Immature natural killer cell (primary cell): Measurements from ENCODE around the gene CNPY3. TPM values are rescaled to one million over a fixed set of nuclear protein-coding genes. Genes with fewer than 3 reads are reported as not detected.
A peak's percentile ranks its signal among the peaks of the same experiment; 100 is the strongest.

Experiments used
- DNase-seq, 3 donors: peaks; one replicate each; pipeline ENCODE4 v3.0.0; 2022; ENCODE audit warnings: mixed read lengths in 1 of 3
- H3K27ac Mint-ChIP-seq, 6 donors: one replicate each; pipeline ENCODE4 v1.8.0; 2020; ENCODE audit warnings: mixed read lengths in 6 of 6, mild to moderate bottlenecking in 5 of 6, inconsistent platforms in 4 of 6, moderate library complexity in 3 of 6
- H3K27me3 Mint-ChIP-seq, 3 donors: one replicate each; pipeline ENCODE4 v1.8.0; 2020 to 2021; ENCODE audit warnings: low read depth in 3 of 3, mild to moderate bottlenecking in 3 of 3, mixed read lengths in 3 of 3, moderate library complexity in 3 of 3, inconsistent platforms in 1 of 3
- H3K36me3 Mint-ChIP-seq, 3 donors: one replicate each; pipeline ENCODE4 v1.8.0; 2020; ENCODE audit warnings: mixed read lengths in 3 of 3, inconsistent platforms in 2 of 3, mild to moderate bottlenecking in 2 of 3
- H3K4me1 Mint-ChIP-seq, 2 donors: one replicate each; pipeline ENCODE4 v1.8.0; 2020; ENCODE audit warnings: inconsistent platforms in 2 of 2, mild to moderate bottlenecking in 2 of 2, mixed read lengths in 2 of 2, moderate library complexity in 1 of 2
- H3K4me3 Mint-ChIP-seq, 5 donors: one replicate each; pipeline ENCODE4 v1.8.0; 2020; ENCODE audit warnings: mild to moderate bottlenecking in 5 of 5, mixed read lengths in 5 of 5, inconsistent platforms in 3 of 5, moderate library complexity in 3 of 5
- H3K9me3 Mint-ChIP-seq, 6 donors: one replicate each; pipeline ENCODE4 v1.8.0; 2020; ENCODE audit warnings: mild to moderate bottlenecking in 6 of 6, mixed read lengths in 6 of 6, inconsistent platforms in 4 of 6, moderate library complexity in 3 of 6
- polyA plus RNA-seq, 3 donors: library from polyadenylated mRNA; unstranded; fragments of 300-500 nt; fragmentation: Illumina TruSeq; gene quantifications; one replicate each; pipeline ENCODE4 v1.2.3, GENCODE V29; 2021

Gene CNPY3
- polyA plus RNA-seq, 3 donors from 2014 or later = 92.9 to 129 (median 119) TPM

GRCh38 chr6:42984924-42985475 lies 55.7 kb downstream of the CNPY3 start:
- peaks cover 0 to 5% (median 2%) of the 10 kb centered on the region in 3 donors for H3K27me3 Mint-ChIP-seq
- peak overlapping the region; percentile 55 to 97 (median 91) for H3K27ac Mint-ChIP-seq
- peaks cover 0 to 7% (median under 1%) of the 10 kb centered on the region in 3 donors for H3K36me3 Mint-ChIP-seq
- H3K4me3 Mint-ChIP-seq = peak overlapping the region; percentile 77 to 90 (median 85)
- H3K9me3 Mint-ChIP-seq = no peaks in the 10 kb centered on the region
- DNase-seq = no peak
- peaks cover 46 to 57% of the 10 kb centered on the region in 2 donors for H3K4me1 Mint-ChIP-seq

DNA sequence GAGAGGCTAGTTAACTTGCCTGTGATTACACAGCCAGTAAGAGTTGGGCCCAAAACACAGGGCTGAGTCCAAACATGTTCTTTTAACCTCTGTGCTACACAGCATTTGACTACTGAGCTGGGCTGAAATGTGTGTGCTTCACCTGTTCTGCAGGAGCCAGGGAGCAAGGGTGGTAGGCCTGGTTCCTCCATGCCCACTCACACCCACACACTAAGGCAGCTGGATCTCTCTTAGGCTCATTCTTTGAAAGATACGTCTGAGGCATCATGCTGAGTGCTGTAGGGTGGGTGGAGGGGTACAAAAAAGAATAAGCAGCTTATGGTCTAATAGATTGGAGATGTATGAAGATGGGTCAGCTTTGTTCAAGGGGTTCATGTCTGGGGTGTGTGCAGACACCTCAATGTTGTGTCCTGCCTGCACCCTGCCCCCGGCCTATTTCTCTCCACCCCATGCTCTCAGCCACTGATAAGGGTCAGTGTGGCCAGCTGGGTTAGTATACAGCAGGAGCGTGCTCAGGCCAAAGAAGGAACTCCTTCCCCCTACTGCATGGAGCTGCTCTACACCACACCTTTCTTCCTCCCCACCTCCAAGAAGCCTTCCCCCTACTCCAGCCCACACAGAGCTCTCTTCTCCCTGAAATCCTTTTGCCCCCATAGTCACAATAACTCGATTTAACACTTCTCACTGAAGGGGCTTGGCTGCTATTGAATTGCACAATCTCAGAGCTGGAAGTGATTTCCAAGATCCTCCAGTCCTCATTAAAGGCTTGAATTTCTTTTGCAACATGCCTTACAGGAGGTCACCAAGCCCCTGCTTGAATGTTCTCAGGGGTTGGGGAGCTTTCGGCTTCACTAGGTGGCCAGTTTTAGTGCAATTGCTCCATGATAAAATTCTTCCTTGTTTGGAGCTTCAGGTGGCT lies 58.5 kb downstream of the CNPY3 start:
- peaks cover 0 to 5% (median 0%) of the 10 kb centered on the region in 3 donors for H3K27me3 Mint-ChIP-seq
- H3K4me1 Mint-ChIP-seq = peaks cover 36 to 60% of the 10 kb centered on the region in 2 donors
- H3K27ac Mint-ChIP-seq = peak overlapping the region in 3 of 6 donors; percentile 1 to 69 (median 4)
- peaks cover 0 to 12% (median 4%) of the 10 kb centered on the region in 3 donors for H3K36me3 Mint-ChIP-seq
- peak overlapping the region in 1 of 5 donors; percentile 18 for H3K4me3 Mint-ChIP-seq
- H3K9me3 Mint-ChIP-seq = no peaks in the 10 kb centered on the region
- DNase-seq = no peak

GRCh38 chr6:42988486-42989020 lies 59.3 kb downstream of the CNPY3 start:
- no peak overlapping the region for H3K27ac Mint-ChIP-seq
- peak overlapping the region in 1 of 5 donors; percentile 18 for H3K4me3 Mint-ChIP-seq
- peaks cover 0 to 5% (median 0%) of the 10 kb centered on the region in 3 donors for H3K27me3 Mint-ChIP-seq
- peaks cover 35 to 61% of the 10 kb centered on the region in 2 donors for H3K4me1 Mint-ChIP-seq
- peaks cover 3 to 15% (median 4%) of the 10 kb centered on the region in 3 donors for H3K36me3 Mint-ChIP-seq
- no peak for DNase-seq
- H3K9me3 Mint-ChIP-seq = no peaks in the 10 kb centered on the region

Other genes with a start within 250 kb of the CNPY3 start
- gene PRPH2, start 206.9 kb upstream of the CNPY3 start, polyA plus RNA-seq = under 1 TPM in 2 of 3 donors, not detected in 1; 0.08 to 0.25 TPM
- 100 to 1,000 TPM; 109 to 140 (median 134) TPM for gene TBCC, start 183.4 kb upstream of the CNPY3 start, polyA plus RNA-seq
- gene BICRAL, start 147.4 kb upstream of the CNPY3 start, polyA plus RNA-seq = 1 to 10 TPM; 1.9 to 5.3 (median 2.4) TPM
- gene RPL7L1, start 49.9 kb upstream of the CNPY3 start, polyA plus RNA-seq = 10 to 100 TPM; 42.4 to 90.8 (median 50.5) TPM
- 1 to 10 TPM in 1 of 3 donors, under 1 TPM in 1, not detected in 1; 0.62 to 3.1 TPM for gene PTCRA, start 13.4 kb upstream of the CNPY3 start, polyA plus RNA-seq
- gene GNMT, start 31.3 kb downstream of the CNPY3 start, polyA plus RNA-seq = under 1 TPM in 1 of 3 donors, not detected in 2; 0.55 TPM
- gene PEX6, start 49.7 kb downstream of the CNPY3 start, polyA plus RNA-seq = 10 to 100 TPM; 12.2 to 18.1 (median 16.4) TPM
- 10 to 100 TPM; 17.1 to 29.9 (median 17.7) TPM for gene PPP2R5D, start 55.1 kb downstream of the CNPY3 start, polyA plus RNA-seq
- gene MEA1, start 84.5 kb downstream of the CNPY3 start, polyA plus RNA-seq = 100 to 1,000 TPM in 1 of 3 donors, 10 to 100 TPM in 2; 92.4 to 157 (median 97.6) TPM
- gene KLHDC3, start 84.8 kb downstream of the CNPY3 start, polyA plus RNA-seq = 100 to 1,000 TPM; 123 to 228 (median 143) TPM
- 10 to 100 TPM; 56.1 to 81.4 (median 78.9) TPM for gene RRP36, start 92.1 kb downstream of the CNPY3 start, polyA plus RNA-seq
- gene CUL7, start 124.4 kb downstream of the CNPY3 start, polyA plus RNA-seq = 1 to 10 TPM in 2 of 3 donors, under 1 TPM in 1; 0.90 to 3.4 (median 1.3) TPM
- 10 to 100 TPM; 37.5 to 60.8 (median 54.0) TPM for gene MRPL2, start 130.0 kb downstream of the CNPY3 start, polyA plus RNA-seq
- 10 to 100 TPM in 2 of 3 donors, 1 to 10 TPM in 1; 9.1 to 14.4 (median 11.0) TPM for gene KLC4, start 130.2 kb downstream of the CNPY3 start, polyA plus RNA-seq
- 1 to 10 TPM in 2 of 3 donors, not detected in 1; 1.1 TPM for gene PTK7, start 146.8 kb downstream of the CNPY3 start, polyA plus RNA-seq
- gene SRF, start 241.8 kb downstream of the CNPY3 start, polyA plus RNA-seq = 1 to 10 TPM; 4.8 to 7.3 (median 5.2) TPM